Transverse colon (tissue), 3 donors: ENCODE results near the gene DCTN2.
"Not testable (repeated sequence)": the region's sequence is repeated elsewhere in the genome, so short reads cannot be mapped to it uniquely, and the experiment has no call there.

Experiments
- CTCF ChIP-seq, 5 experiments: fragments of 200-600 bp in 3 of 5; fragments of 450-650 bp in 2 of 5; sonication (generic) in 3 of 5; IDR thresholded peaks; 1 replicate in 2 of 5; 2 replicates in 3 of 5; pipeline ENCODE4 v1.5.1; 2016 to 2017; ENCODE audit warnings: antibody characterized with exemption in 5 of 5, inconsistent platforms in 3 of 5, mild to moderate bottlenecking in 2 of 5, moderate library complexity in 1 of 5
- EP300 ChIP-seq: sonication (generic); formaldehyde crosslinking; IDR thresholded peaks from one replicate; pipeline ENCODE4 v1.6.1; 2017; ENCODE audit warnings: antibody characterized with exemption, low read depth
- POLR2A ChIP-seq: fragments of 450-650 bp; IDR thresholded peaks from one replicate; pipeline ENCODE4 v1.6.1; 2016; ENCODE audit warnings: antibody characterized with exemption, mild to moderate bottlenecking, moderate library complexity

- not testable (repeated sequence) for TF ChIP-seq CTCF (IDR thresholded peaks at IDR 0.05); EP300; POLR2A
These were observed 44.6 kb downstream of the DCTN2 start for GRCh38 chr12:57502311-57502969.
